ENCODE data around the gene GPR35.

GRCh38 chr2:240620859-240621258 lies 4.4 kb upstream of the GPR35 start:
- TF ChIP-seq CTCF (IDR thresholded peaks at IDR 0.05), result no peak
- TF ChIP-seq POLR2A (IDR thresholded peaks at IDR 0.05), result no peak

Measured in heart left ventricle (tissue), 13 donors.